Sigmoid colon (tissue), 4 donors: ENCODE results near the gene DCLRE1C.

Experiments used
- POLR2A ChIP-seq, 2 donors: fragments of 450-650 bp; IDR thresholded peaks; one replicate each; pipeline ENCODE4 v1.6.1; 2016; ENCODE audit warnings: antibody characterized with exemption in 2 of 2, mild to moderate bottlenecking in 2 of 2, moderate library complexity in 2 of 2
- POLR2AphosphoS5 ChIP-seq, 4 donors: sonication (generic); formaldehyde crosslinking; IDR thresholded peaks; one replicate each; pipeline ENCODE4 v1.6.1; 2017; ENCODE audit warnings: antibody characterized with exemption in 4 of 4
- TF ChIP-seq, protein P1 (sequence below), 4 experiments: fragments of 450-650 bp in 3 of 4; fragments of 200-600 bp in 1 of 4; IDR thresholded peaks; one replicate each; pipeline ENCODE4 v1.5.1; 2016 to 2019; ENCODE audit warnings: antibody characterized with exemption in 4 of 4, mild to moderate bottlenecking in 3 of 4, moderate library complexity in 2 of 4

DNA sequence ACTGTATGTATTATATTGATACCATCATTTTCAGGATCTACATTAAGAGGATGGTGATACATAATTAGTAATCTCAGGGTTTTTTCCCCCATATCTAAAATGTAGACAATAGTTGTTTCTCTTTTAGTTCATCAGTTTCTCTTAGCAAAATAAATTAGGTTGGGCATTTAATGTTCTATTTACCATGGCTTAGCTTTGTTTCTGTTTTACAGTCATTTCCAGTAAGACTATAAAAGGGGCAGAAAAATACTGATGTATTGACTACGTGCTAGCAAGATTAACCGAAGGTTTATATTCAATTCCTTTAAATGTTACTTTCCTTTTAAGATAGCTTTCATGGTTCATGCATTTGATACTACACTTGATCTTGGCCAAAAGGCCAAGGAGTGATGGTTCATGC is 49.0 kb downstream of the DCLRE1C start:
- TF ChIP-seq, protein P1, sequence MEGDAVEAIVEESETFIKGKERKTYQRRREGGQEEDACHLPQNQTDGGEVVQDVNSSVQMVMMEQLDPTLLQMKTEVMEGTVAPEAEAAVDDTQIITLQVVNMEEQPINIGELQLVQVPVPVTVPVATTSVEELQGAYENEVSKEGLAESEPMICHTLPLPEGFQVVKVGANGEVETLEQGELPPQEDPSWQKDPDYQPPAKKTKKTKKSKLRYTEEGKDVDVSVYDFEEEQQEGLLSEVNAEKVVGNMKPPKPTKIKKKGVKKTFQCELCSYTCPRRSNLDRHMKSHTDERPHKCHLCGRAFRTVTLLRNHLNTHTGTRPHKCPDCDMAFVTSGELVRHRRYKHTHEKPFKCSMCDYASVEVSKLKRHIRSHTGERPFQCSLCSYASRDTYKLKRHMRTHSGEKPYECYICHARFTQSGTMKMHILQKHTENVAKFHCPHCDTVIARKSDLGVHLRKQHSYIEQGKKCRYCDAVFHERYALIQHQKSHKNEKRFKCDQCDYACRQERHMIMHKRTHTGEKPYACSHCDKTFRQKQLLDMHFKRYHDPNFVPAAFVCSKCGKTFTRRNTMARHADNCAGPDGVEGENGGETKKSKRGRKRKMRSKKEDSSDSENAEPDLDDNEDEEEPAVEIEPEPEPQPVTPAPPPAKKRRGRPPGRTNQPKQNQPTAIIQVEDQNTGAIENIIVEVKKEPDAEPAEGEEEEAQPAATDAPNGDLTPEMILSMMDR (IDR thresholded peaks at IDR 0.05) = no peak
- TF ChIP-seq POLR2A (IDR thresholded peaks at IDR 0.05) (no peak), POLR2AphosphoS5 (IDR thresholded peaks at IDR 0.05) (no peak)
